Measurements from ENCODE around the gene C6orf89.

DNA sequence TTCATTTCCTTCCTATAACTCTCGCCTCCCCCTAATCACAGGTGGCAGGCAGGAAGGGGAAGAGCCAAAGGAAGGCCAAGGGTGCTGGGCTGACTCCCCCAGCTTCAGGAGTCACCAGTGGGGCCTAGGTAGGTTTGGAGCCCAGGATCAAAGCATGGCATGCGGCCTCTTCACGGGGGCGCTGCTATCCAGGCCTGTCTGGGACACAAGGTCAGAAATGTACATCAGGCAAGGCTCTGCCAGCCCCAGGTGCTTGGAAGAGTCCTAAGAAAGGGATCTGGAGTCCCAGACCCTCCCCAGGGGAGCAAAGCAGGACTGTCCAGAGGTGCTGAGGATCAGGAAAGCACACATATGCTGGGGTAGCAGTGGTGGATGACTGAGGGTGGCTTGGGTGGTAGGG, 79.2 kb downstream of the C6orf89 start:
- TF ChIP-seq, protein P1, sequence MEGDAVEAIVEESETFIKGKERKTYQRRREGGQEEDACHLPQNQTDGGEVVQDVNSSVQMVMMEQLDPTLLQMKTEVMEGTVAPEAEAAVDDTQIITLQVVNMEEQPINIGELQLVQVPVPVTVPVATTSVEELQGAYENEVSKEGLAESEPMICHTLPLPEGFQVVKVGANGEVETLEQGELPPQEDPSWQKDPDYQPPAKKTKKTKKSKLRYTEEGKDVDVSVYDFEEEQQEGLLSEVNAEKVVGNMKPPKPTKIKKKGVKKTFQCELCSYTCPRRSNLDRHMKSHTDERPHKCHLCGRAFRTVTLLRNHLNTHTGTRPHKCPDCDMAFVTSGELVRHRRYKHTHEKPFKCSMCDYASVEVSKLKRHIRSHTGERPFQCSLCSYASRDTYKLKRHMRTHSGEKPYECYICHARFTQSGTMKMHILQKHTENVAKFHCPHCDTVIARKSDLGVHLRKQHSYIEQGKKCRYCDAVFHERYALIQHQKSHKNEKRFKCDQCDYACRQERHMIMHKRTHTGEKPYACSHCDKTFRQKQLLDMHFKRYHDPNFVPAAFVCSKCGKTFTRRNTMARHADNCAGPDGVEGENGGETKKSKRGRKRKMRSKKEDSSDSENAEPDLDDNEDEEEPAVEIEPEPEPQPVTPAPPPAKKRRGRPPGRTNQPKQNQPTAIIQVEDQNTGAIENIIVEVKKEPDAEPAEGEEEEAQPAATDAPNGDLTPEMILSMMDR (conservative IDR thresholded peaks at IDR 0.05; ENCODE audit: low read length) = no peak
- no peak for TF ChIP-seq EZH2phosphoT487 (IDR thresholded peaks at IDR 0.05; ENCODE audit: borderline replicate concordance)

Data from Loucy (cell line).